DND-41 (cell line): Measurements from ENCODE around the gene KIAA1755.

ENCODE experiments used
- ATAC-seq: fragments of 200-7000 bp; cut with Tn5 transposase; 3 replicates; pipeline ENCODE4 v1.9.1; 2021; ENCODE audit warnings: low read depth; ENCODE audit not compliant: insufficient read depth
- DNase-seq: peaks from one replicate; pipeline ENCODE4 v3.0.0-alpha.2; 2020
- H2AFZ ChIP-seq: 2 replicates; pipeline ENCODE4 v1.6.0; 2012; ENCODE audit warnings: low read depth, low read length
- H3K27ac ChIP-seq: 2 replicates; pipeline ENCODE4 v1.5.1; 2012; ENCODE audit warnings: low read length, inconsistent platforms
- H3K27me3 ChIP-seq: fragments of 200-600 bp; sonication (generic); 2 replicates; pipeline ENCODE4 v1.6.0; 2012; ENCODE audit warnings: low read length, mild to moderate bottlenecking, inconsistent platforms; ENCODE audit not compliant: insufficient read depth, poor library complexity
- H3K36me3 ChIP-seq: 2 replicates; pipeline ENCODE4 v1.5.1; 2012; ENCODE audit warnings: low read length, inconsistent platforms; ENCODE audit not compliant: insufficient read depth
- H3K4me1 ChIP-seq: 2 replicates; pipeline ENCODE4 v1.5.1; 2012; ENCODE audit warnings: mild to moderate bottlenecking, low read length; ENCODE audit not compliant: insufficient read depth
- H3K4me2 ChIP-seq: 2 replicates; pipeline ENCODE4 v1.6.0; 2012; ENCODE audit warnings: mild to moderate bottlenecking, moderate library complexity, low read length, inconsistent platforms; ENCODE audit not compliant: insufficient read depth
- H3K4me3 ChIP-seq, 2 experiments: fragments of 200-600 bp in 1 of 2; shearing (Covaris generic) in 1 of 2; 2 replicates each; pipeline ENCODE4 v1.5.1; 2012 to 2016; ENCODE audit warnings: inconsistent platforms in 2 of 2, low read length in 2 of 2, mild to moderate bottlenecking in 2 of 2, low read depth in 1 of 2, moderate library complexity in 1 of 2
- H3K79me2 ChIP-seq: 2 replicates; pipeline ENCODE4 v1.6.0; 2012; ENCODE audit warnings: low read length, inconsistent platforms; ENCODE audit not compliant: insufficient read depth
- H3K9ac ChIP-seq: 2 replicates; pipeline ENCODE4 v1.6.0; 2012; ENCODE audit warnings: low read depth, mild to moderate bottlenecking, inconsistent platforms, low read length, moderate library complexity
- H3K9me3 ChIP-seq: 2 replicates; pipeline ENCODE4 v1.5.1; 2012; ENCODE audit warnings: low read length, moderate library complexity, mild to moderate bottlenecking, inconsistent platforms; ENCODE audit not compliant: insufficient read depth, severe bottlenecking
- H4K20me1 ChIP-seq: 2 replicates; pipeline ENCODE4 v1.6.0; 2012; ENCODE audit warnings: low read length; ENCODE audit not compliant: insufficient read depth
- CTCF ChIP-seq: IDR thresholded peaks from 2 replicates; pipeline ENCODE4 v1.5.1; 2012; ENCODE audit warnings: borderline replicate concordance, low read length, moderate library complexity, mild to moderate bottlenecking; ENCODE audit not compliant: poor library complexity, severe bottlenecking; ENCODE audit errors: extremely low read depth
- EZH2 ChIP-seq: IDR thresholded peaks from 3 replicates; pipeline ENCODE4 v1.6.1; 2012; ENCODE audit warnings: borderline replicate concordance, low read depth, mild to moderate bottlenecking, moderate library complexity, low read length, inconsistent platforms; ENCODE audit not compliant: severe bottlenecking

The KIAA1755 gene

GRCh38 chr20:38194971-38195504, 65.5 kb downstream of the KIAA1755 start:
- DNase-seq (no peak), ATAC-seq (no peak)
- no peak overlapping the region for H3K27ac ChIP-seq
- TF ChIP-seq EZH2 = no peak
- TF ChIP-seq CTCF = no peak
- no peak overlapping the region for H3K9ac ChIP-seq
- no peaks in the 10 kb centered on the region for H3K79me2 ChIP-seq
- H3K4me1 ChIP-seq = no peaks in the 10 kb centered on the region
- no peak overlapping the region for H2AFZ ChIP-seq
- no peaks in the 10 kb centered on the region for H3K9me3 ChIP-seq
- H3K27me3 ChIP-seq = peaks cover 7% of the 10 kb centered on the region
- H3K36me3 ChIP-seq = no peaks in the 10 kb centered on the region
- no peak overlapping the region for H3K4me3 ChIP-seq
- 0 out of 2 replicates have a peak, but pooled peaks cover 4% of the 10 kb centered on the region for H4K20me1 ChIP-seq
- no peak overlapping the region for H3K4me2 ChIP-seq

GRCh38 chr20:38193586-38194105, 66.9 kb downstream of the KIAA1755 start:
- no peak for ATAC-seq
- no peak overlapping the region for H3K27ac ChIP-seq
- H3K79me2 ChIP-seq = no peaks in the 10 kb centered on the region
- H3K27me3 ChIP-seq = peaks cover 7% of the 10 kb centered on the region
- H3K9me3 ChIP-seq = no peaks in the 10 kb centered on the region
- no peak overlapping the region for H2AFZ ChIP-seq
- no peak overlapping the region for H3K4me2 ChIP-seq
- H3K4me1 ChIP-seq = no peaks in the 10 kb centered on the region
- no peak overlapping the region for H3K9ac ChIP-seq
- TF ChIP-seq EZH2 (no peak), CTCF (no peak)
- H3K4me3 ChIP-seq = no peak overlapping the region
- 0 out of 2 replicates have a peak, but pooled peaks cover 4% of the 10 kb centered on the region for H4K20me1 ChIP-seq
- DNase-seq = no peak
- no peaks in the 10 kb centered on the region for H3K36me3 ChIP-seq

- Histone ChIP-seq H2AFZ (no peak overlapping the region), H3K27ac (no peak overlapping the region), H3K27me3 (peaks cover 7% of the 10 kb centered on the region), H3K9me3 (no peaks in the 10 kb centered on the region), H3K79me2 (no peaks in the 10 kb centered on the region), H3K4me3 (no peak overlapping the region), H3K4me2 (no peak overlapping the region), H4K20me1 (0 out of 2 replicates have a peak, but pooled peaks cover 4% of the 10 kb centered on the region), H3K9ac (no peak overlapping the region), H3K36me3 (no peaks in the 10 kb centered on the region), H3K4me1 (no peaks in the 10 kb centered on the region)
- ATAC-seq = no peak
- DNase-seq = no peak
- TF ChIP-seq EZH2 (no peak), CTCF (no peak)
Observed at GRCh38 chr20:38192323-38192885, 68.1 kb downstream of the KIAA1755 start.
